ENCODE data around the gene SHISA5. TPM values are rescaled to one million over a fixed set of nuclear protein-coding genes. Genes with fewer than 3 reads are reported as not detected.

The SHISA5 gene
- total RNA-seq, 1 donor, result 121 TPM

GRCh38 chr3:48521635-48522034, 17.7 kb upstream of the SHISA5 start:
- no peak for DNase-seq (ENCODE audit: low read depth)
- TF ChIP-seq CTCF (IDR thresholded peaks at IDR 0.05; ENCODE audit: insufficient read depth, low read depth, low read length), result no peak
- no peak overlapping the region for H3K4me3 ChIP-seq (ENCODE audit: low read depth, low read length)

DNA sequence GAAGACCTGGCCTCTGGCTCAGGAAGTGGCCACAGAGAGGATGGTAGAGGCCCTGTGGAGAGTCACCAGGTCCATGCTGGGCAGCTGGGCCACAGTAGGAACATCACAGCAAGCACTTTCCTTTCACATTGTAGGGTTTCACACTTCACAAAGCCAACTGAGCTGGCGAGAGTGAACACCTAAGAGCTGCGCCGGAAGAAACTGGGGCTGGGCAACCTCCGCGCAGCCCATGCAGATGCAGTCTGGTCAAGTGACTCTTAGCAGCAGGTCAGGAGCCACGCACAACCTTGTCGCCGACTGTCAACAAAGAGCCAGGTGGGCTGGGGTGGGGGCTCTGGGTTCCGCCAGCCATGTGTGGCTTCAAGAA, 15.3 kb upstream of the SHISA5 start:
- H3K4me3 ChIP-seq (ENCODE audit: low read depth, low read length), result no peak overlapping the region
- DNase-seq (ENCODE audit: low read depth), result no peak
- TF ChIP-seq CTCF (IDR thresholded peaks at IDR 0.05; ENCODE audit: insufficient read depth, low read depth, low read length), result no peak

DNA sequence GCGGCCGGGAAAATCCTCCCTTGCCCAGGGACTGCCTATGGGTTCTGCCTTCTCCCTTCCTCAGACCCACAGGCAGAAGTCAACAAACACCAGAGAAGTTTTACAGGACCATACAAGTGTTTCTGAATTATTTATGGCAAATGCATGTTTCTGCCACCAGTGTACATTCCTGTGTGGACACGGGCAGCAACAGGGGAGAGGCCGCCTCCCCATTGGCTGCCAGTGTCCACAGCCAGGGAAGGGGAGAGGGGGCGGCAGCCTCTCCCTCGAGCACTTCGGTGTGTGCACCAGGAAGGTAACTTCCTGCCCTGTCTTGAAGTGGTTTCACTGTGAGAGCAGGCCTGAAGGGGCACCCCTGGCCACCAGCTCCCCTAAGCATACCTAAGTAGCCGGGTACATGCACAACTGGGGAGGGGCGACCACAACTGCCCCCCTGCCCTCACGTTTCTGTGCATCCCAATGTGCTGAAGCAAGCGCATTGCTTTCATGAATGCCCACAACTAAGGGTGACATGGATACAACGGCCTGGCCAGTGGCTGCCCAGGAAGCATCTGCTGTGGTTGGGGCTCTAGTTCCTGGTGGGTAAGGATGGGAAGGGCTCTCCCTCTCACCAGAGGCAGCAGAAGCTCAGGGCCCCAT, 14.8 kb upstream of the SHISA5 start:
- no peak for TF ChIP-seq CTCF (IDR thresholded peaks at IDR 0.05; ENCODE audit: insufficient read depth, low read depth, low read length)

DNA sequence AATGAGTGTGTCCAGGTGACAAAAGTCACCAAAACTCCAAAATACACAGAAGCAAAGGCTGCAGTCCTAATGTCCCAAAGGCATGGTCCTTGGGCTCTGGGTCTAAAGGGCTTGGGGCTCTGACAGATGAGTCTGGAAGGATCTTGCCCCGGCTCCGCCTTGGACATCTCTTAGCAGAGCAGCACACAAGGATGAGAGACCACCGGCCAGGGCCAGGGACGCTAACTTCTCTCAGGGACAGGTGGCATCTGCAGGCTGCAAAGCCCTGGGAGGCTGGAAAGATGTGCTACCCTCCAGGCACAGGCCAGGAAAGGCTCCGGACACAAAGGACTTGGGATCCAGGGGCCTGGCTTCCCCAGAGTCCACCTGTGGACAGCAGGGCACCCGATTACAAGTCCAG, 14.1 kb upstream of the SHISA5 start:
- DNase-seq (ENCODE audit: low read depth), result no peak
- no peak for TF ChIP-seq CTCF (IDR thresholded peaks at IDR 0.05; ENCODE audit: insufficient read depth, low read depth, low read length)
- H3K4me3 ChIP-seq (ENCODE audit: low read depth, low read length), result no peak overlapping the region

More for the DNA sequence above, 14.8 kb upstream of the SHISA5 start:
- DNase-seq (ENCODE audit: low read depth), result no peak
- H3K4me3 ChIP-seq (ENCODE audit: low read depth, low read length), result no peak overlapping the region

GRCh38 chr3:48516571-48516970, 12.6 kb upstream of the SHISA5 start:
- no peak overlapping the region for H3K4me3 ChIP-seq (ENCODE audit: low read depth, low read length)
- no peak for TF ChIP-seq CTCF (IDR thresholded peaks at IDR 0.05; ENCODE audit: insufficient read depth, low read depth, low read length)
- no peak for DNase-seq (ENCODE audit: low read depth)

- H3K4me3 ChIP-seq (ENCODE audit: low read depth, low read length), result no peak overlapping the region
- no peak for TF ChIP-seq CTCF (IDR thresholded peaks at IDR 0.05; ENCODE audit: insufficient read depth, low read depth, low read length)
- no peak for DNase-seq (ENCODE audit: low read depth)
Observed at GRCh38 chr3:48514431-48515227, 10.7 kb upstream of the SHISA5 start.

Data from fibroblast of villous mesenchyme (primary cell).